Choroid plexus epithelial cell (primary cell): ENCODE results near the gene KIRREL3.

ENCODE experiments used
- DNase-seq: peaks from one replicate; pipeline ENCODE4 v3.0.0-alpha.2; 2010; ENCODE audit warnings: low read depth
- H3K4me3 ChIP-seq: 2 replicates; pipeline ENCODE4 v1.5.1; 2011; ENCODE audit warnings: low read depth, mild to moderate bottlenecking, control low read depth, low read length, moderate library complexity
- TF ChIP-seq, protein P1 (sequence below): conservative IDR thresholded peaks from 2 replicates; pipeline ENCODE4 v1.5.1; 2011; ENCODE audit warnings: low read depth, mild to moderate bottlenecking, control low read depth, inconsistent platforms, low read length, moderate library complexity

Gene KIRREL3

GRCh38 chr11:126892756-126893155 lies 107.8 kb downstream of the KIRREL3 start:
- DNase-seq = no peak
- TF ChIP-seq, protein P1, sequence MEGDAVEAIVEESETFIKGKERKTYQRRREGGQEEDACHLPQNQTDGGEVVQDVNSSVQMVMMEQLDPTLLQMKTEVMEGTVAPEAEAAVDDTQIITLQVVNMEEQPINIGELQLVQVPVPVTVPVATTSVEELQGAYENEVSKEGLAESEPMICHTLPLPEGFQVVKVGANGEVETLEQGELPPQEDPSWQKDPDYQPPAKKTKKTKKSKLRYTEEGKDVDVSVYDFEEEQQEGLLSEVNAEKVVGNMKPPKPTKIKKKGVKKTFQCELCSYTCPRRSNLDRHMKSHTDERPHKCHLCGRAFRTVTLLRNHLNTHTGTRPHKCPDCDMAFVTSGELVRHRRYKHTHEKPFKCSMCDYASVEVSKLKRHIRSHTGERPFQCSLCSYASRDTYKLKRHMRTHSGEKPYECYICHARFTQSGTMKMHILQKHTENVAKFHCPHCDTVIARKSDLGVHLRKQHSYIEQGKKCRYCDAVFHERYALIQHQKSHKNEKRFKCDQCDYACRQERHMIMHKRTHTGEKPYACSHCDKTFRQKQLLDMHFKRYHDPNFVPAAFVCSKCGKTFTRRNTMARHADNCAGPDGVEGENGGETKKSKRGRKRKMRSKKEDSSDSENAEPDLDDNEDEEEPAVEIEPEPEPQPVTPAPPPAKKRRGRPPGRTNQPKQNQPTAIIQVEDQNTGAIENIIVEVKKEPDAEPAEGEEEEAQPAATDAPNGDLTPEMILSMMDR = no peak
- no peak overlapping the region for H3K4me3 ChIP-seq

DNA sequence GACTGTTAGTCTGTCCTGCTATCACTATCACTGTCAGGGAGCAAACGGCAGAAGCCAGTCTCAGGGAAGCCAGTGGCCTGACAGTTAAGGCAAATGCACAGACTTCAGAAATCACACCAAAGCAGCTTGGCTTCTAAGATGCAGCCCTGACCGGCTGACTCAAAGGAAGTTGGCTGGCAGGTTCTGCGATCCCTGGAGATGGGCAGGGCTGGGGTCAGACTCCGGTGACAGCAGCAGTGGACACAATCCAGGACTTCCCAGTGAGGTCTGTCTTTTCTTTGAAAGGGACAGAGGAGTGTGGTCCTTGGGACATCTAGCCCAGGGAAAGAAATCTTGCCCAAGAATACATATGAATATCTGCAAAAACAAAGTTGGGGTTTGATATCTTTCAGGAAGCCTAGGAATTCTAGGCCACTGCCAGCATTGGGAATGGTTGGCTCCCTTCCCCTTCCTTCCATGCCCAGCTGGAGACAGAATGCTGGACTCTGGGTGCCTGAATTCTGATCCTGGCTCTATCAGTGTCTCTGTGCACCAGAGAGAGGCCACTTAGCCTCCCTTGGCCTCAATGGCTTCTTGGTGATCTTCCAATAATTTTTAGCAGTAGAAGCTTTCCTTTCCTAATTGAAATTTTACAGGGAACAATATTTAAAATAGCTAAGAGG lies 108.9 kb downstream of the KIRREL3 start:
- no peak for DNase-seq
- H3K4me3 ChIP-seq = no peak overlapping the region
- TF ChIP-seq, protein P1 = no peak

GRCh38 chr11:126890561-126890960 lies 110.0 kb downstream of the KIRREL3 start:
- TF ChIP-seq, protein P1 = no peak
- DNase-seq = no peak
- H3K4me3 ChIP-seq = no peak overlapping the region

GRCh38 chr11:126888115-126888712 lies 112.4 kb downstream of the KIRREL3 start:
- TF ChIP-seq, protein P1 = no peak
- no peak for DNase-seq

GRCh38 chr11:126886636-126887035 lies 113.9 kb downstream of the KIRREL3 start:
- TF ChIP-seq, protein P1 = no peak
- no peak overlapping the region for H3K4me3 ChIP-seq
- DNase-seq = no peak

More at GRCh38 chr11:126888115-126888712, 112.4 kb downstream of the KIRREL3 start:
- no peak overlapping the region for H3K4me3 ChIP-seq

DNA sequence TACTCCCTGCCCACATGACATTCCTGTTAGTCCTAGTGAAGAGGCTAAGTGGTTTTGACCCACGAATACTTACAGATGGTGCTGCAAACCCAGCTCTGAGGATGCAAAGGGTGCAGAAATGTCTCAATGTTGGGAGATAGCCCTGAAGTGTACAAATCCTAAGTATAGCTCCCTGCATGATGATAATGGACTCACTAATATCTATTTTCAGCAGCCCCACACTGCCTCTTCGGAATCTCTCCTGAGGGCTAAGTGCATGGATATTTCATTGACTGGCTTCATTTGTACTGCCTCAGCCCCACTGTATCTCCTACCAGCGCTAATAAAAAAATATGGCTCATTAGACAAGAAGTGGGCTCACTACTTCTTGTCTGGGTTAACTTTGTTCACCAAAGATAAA lies 114.5 kb downstream of the KIRREL3 start:
- H3K4me3 ChIP-seq = no peak overlapping the region
- DNase-seq = no peak
- TF ChIP-seq, protein P1 = no peak

DNA sequence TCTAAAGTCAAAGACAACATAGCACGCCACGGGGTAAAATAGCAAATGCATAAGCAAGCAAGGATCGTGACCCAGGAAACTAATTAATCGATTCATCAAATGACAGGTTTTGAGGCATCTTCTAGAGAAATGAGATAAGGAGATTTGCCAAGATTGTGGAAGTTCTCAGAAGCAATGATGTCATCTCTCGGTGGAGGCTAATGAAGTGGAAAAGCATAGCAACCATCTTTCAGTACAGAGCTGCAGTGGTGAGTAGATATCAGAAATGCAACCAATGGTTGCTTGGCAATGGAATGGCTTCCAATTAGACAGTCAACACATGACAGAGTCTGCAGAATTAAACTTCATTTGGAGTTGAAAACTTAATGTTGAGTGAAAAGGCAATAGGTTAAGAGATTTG lies 116.0 kb downstream of the KIRREL3 start:
- no peak overlapping the region for H3K4me3 ChIP-seq
- TF ChIP-seq, protein P1 = no peak
- DNase-seq = no peak
